Stimulated activated effector memory CD8-positive, alpha-beta T cell treated with anti-CD3 and anti-CD28 coated beads, Interleukin-12 subunit alpha, Interleukin-12 subunit beta, amount 100 ng/mL, for 72 hours (primary cell): Measurements from ENCODE around the gene HIGD2A.
"Not testable (repeated sequence)": the region's sequence is repeated elsewhere in the genome, so short reads cannot be mapped to it uniquely, and the experiment has no call there.

Experiments
- ATAC-seq: fragments of 150-1000 bp; cut with Tn5 transposase; 2 replicates; pipeline ENCODE4 v1.10.0; 2021
- DNase-seq, 2 donors: peaks; one replicate each; pipeline ENCODE4 v3.0.0; 2021 to 2022; ENCODE audit warnings: low spot score in 2 of 2
- H3K27ac Mint-ChIP-seq: one replicate; pipeline ENCODE4 v1.8.0; 2022; ENCODE audit warnings: mild to moderate bottlenecking, mixed read lengths
- H3K36me3 Mint-ChIP-seq: one replicate; pipeline ENCODE4 v1.8.0; 2022; ENCODE audit warnings: mild to moderate bottlenecking, mixed read lengths
- H3K4me1 Mint-ChIP-seq: one replicate; pipeline ENCODE4 v1.8.0; 2022; ENCODE audit warnings: mixed read lengths
- H3K4me3 Mint-ChIP-seq: one replicate; pipeline ENCODE4 v1.8.0; 2022; ENCODE audit warnings: mild to moderate bottlenecking, mixed read lengths
- H3K9me3 Mint-ChIP-seq: one replicate; pipeline ENCODE4 v1.8.0; 2022; ENCODE audit warnings: mixed read lengths

The HIGD2A gene

DNA sequence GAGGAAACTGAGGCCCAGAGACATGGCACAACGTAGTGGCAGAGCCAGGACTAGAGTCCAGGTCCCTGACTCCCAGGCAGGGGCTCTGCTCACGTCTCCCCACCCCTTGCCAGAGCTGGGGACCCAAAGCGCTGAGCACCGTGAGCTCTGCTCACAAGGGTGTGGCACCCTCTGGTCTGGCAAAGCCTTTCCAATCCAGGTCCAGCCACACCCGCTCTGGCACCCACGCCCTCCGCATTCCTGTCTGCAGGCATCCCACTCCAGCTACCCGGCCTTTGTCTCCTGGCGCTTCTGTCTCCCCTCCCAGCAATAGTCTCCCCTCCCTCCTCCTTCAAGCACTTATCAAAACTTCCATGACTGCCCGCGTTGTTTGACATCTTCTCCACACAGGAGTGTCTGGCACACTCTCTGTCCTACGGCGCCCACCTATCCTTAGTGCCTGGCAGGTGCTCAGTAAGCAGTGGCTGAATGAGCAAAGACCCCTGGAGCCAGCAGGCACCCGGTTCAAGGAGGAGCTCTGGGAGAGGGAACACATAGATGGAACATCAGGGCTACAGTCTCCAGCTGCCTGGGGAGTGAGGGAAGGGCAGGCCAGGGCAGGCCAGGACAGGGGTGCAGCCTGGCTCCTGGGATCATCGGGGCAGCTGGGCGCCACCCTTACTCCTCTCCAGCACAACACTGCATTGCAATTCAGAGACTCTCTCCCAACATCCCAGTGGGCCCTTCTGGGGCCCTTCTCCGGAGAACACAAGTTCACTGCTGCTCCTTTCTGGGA is 12.0 kb downstream of the HIGD2A start:
- Mint-ChIP-seq H3K9me3 (no peaks in the 10 kb centered on the region), H3K27ac (no peak overlapping the region), H3K4me3 (no peak overlapping the region), H3K36me3 (peaks cover 10% of the 10 kb centered on the region), H3K4me1 (peaks cover 6% of the 10 kb centered on the region)
- no peak for ATAC-seq
- DNase-seq = no peak

DNA sequence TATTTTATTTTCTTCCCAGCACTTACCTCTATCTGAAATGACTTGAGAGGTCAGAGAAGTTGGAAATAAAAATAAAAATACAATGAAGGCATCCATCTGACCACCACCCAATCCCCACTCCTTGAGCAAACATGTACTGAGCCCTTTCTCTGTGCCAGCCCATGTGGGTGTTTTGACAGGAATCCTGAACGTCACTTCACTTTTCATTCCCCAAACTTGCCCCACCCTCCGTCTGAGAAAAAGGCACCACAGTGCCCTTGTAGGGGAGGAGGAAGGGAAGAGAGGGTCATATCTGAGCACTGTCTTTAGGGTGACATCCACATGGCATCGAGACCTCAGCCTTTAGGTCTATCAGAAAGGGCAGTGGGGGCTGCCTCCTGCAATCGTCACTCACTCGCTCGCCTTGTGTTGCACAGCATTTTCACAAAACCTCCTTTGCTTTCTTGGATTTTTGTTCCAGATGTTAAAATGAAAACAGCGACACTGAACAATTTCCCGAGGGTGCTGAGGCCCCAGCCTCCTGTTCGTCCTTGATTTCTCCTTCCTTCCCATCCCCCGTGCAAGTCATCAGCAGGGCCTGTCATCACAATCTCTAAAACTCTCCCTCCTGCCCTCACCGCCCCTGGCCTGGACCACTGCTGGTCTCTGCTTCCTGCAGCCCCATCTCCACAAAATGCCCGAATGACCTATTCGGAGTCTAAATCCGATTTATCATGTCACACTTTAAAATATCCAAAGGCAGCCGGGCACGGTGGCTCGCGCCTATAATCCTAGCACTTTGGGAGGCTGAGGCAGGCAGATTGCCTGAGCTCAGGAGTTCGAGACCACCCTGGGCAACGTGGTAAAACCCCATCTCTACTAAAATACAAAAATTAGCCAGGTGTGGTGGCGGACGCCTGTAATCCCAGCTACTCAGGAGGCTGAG is 13.0 kb downstream of the HIGD2A start:
- no peak for ATAC-seq
- H3K9me3 Mint-ChIP-seq = no peaks in the 10 kb centered on the region
- H3K4me1 Mint-ChIP-seq = peaks cover 10% of the 10 kb centered on the region
- no peak overlapping the region for H3K27ac Mint-ChIP-seq
- no peak for DNase-seq
- H3K4me3 Mint-ChIP-seq = no peak overlapping the region
- peaks cover 18% of the 10 kb centered on the region for H3K36me3 Mint-ChIP-seq

DNA sequence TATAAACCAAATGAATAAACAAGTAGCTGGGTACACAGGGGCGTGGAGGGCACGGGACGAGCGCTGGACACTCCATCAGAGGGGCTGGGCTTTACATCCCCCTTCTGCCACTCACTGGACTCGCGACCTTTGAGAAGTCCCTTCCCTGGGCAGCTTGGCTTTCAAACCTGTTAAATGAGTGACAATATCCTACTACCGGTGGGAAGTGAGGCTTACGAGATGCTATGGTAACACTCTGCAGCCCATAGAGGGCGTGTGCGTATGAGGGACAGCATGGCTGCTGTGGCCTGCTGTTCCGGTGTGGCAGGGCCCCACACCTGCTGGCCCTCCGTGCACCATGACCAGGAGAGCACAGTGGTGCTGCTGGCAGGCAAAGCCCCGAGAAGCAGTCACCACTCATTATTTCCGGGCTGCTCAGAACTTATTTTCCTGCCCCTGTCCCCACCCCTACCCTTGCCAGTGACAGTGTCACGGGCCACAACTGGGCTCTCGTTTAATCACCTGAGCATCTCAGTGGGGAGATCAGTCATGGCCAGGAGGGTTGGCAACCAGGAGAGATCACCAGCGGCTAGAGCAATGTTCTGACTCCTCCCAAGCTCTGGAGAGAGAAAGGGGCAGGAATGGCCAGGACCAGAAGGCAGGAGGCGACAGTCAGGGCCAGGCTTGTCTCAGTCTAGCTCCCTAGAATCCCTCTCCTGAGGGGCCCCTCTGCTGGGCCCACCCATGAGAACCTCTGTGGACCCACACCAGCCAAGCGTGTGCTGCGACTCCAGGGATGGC is 17.3 kb downstream of the HIGD2A start:
- H3K4me1 Mint-ChIP-seq = peaks cover 14% of the 10 kb centered on the region
- no peak overlapping the region for H3K27ac Mint-ChIP-seq
- no peaks in the 10 kb centered on the region for H3K9me3 Mint-ChIP-seq
- no peak for ATAC-seq
- H3K4me3 Mint-ChIP-seq = no peak overlapping the region
- no peak for DNase-seq
- H3K36me3 Mint-ChIP-seq = peaks cover 42% of the 10 kb centered on the region

- H3K36me3 Mint-ChIP-seq = peaks cover 48% of the 10 kb centered on the region
- no peak overlapping the region for H3K27ac Mint-ChIP-seq
- H3K9me3 Mint-ChIP-seq = no peaks in the 10 kb centered on the region
Measured at GRCh38 chr5:176406436-176407052, 18.0 kb downstream of the HIGD2A start.

GRCh38 chr5:176407456-176408251 is 19.1 kb downstream of the HIGD2A start:
- ATAC-seq (no peak), DNase-seq (no peak)
- H3K36me3 Mint-ChIP-seq = peaks cover 54% of the 10 kb centered on the region
- H3K4me3 Mint-ChIP-seq = no peak overlapping the region
- H3K27ac Mint-ChIP-seq = no peak overlapping the region
- no peaks in the 10 kb centered on the region for H3K9me3 Mint-ChIP-seq
- H3K4me1 Mint-ChIP-seq = peaks cover 26% of the 10 kb centered on the region

More at GRCh38 chr5:176406436-176407052, 18.0 kb downstream of the HIGD2A start:
- DNase-seq (no peak), ATAC-seq (no peak)
- Mint-ChIP-seq H3K4me3 (no peak overlapping the region), H3K4me1 (peaks cover 21% of the 10 kb centered on the region)

DNA sequence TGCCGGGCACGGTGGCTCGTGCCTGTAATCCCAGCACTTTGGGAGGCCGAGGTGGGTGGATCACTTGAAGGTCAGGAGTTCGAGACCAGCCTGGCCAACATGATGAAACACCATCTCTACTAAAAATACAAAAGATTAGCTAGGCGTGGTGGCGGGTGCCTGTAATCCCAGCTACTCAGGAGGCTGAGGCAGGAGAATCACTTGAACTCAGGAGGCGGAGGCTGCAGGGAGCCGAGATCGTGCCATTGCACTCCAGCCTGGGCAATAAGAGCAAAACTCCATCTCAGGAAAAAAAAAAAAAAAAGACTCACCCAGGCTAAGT is 19.7 kb downstream of the HIGD2A start:
- DNase-seq, ATAC-seq, H3K4me3 Mint-ChIP-seq, H3K9me3 Mint-ChIP-seq, H3K27ac Mint-ChIP-seq: not testable (repeated sequence)
- Mint-ChIP-seq H3K4me1 (peaks cover 31% of the 10 kb centered on the region), H3K36me3 (peaks cover 54% of the 10 kb centered on the region)

DNA sequence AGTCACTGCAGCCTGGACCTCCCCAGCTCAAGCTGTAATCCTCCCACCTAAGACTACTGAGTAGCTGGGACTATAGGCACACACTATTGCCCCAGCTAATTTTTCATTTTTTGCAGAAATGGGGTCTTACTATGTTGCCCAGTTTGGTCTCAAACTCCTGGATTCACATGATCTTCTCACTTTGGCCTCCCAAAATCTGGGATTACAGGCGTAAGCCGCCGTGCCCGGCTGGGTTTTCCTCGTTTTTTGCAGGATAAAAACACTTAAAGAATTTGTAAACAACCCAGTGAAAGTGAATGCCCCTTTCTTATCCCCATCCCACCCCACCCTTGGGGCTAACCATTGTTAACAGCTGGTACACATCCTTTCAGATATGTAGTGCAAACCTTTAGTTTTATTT is 20.0 kb downstream of the HIGD2A start:
- Mint-ChIP-seq H3K36me3 (peaks cover 54% of the 10 kb centered on the region), H3K27ac (no peak overlapping the region), H3K4me3 (no peak overlapping the region), H3K9me3 (no peaks in the 10 kb centered on the region), H3K4me1 (peaks cover 31% of the 10 kb centered on the region)
- DNase-seq (no peak), ATAC-seq (no peak)

GRCh38 chr5:176409765-176410164 is 21.2 kb downstream of the HIGD2A start:
- H3K4me3 Mint-ChIP-seq = no peak overlapping the region
- H3K4me1 Mint-ChIP-seq = peaks cover 42% of the 10 kb centered on the region
- H3K36me3 Mint-ChIP-seq = peaks cover 54% of the 10 kb centered on the region
- ATAC-seq = no peak
- no peaks in the 10 kb centered on the region for H3K9me3 Mint-ChIP-seq
- peak overlapping the region; percentile 41 for H3K27ac Mint-ChIP-seq
- DNase-seq = no peak

DNA sequence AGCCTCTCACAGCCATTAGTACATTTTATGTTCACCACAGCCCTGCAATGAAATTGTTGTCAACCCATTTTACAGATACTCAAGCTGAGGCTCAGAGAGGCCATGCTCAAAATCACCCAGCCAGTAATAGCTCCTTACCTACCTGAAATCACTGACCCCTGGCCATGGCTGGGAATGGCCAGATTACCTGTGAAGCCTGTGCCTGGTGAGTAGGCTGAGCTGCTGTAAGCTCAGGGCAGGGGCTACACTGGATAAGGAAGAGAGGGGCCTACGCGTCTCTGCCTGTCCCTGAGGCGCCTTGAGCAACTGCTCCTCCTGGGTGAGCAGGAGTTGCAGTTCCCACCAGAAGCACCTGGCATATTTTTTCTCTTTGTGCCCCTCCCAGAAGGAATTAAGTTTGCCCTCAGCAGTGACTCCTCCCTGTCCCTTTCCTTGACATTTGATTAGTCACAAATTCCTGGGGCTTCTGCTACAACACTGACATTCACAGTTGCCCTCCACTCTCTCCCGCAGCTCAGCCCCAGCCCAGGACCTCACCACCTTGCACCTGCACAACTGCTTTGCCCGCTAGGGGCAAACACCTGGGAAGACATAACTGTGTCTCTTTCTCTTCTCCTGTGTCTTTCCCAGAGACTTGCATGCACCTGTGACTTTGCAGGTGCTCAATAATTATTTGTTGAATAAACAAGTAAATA is 22.1 kb downstream of the HIGD2A start:
- peaks cover 50% of the 10 kb centered on the region for H3K4me1 Mint-ChIP-seq

DNA sequence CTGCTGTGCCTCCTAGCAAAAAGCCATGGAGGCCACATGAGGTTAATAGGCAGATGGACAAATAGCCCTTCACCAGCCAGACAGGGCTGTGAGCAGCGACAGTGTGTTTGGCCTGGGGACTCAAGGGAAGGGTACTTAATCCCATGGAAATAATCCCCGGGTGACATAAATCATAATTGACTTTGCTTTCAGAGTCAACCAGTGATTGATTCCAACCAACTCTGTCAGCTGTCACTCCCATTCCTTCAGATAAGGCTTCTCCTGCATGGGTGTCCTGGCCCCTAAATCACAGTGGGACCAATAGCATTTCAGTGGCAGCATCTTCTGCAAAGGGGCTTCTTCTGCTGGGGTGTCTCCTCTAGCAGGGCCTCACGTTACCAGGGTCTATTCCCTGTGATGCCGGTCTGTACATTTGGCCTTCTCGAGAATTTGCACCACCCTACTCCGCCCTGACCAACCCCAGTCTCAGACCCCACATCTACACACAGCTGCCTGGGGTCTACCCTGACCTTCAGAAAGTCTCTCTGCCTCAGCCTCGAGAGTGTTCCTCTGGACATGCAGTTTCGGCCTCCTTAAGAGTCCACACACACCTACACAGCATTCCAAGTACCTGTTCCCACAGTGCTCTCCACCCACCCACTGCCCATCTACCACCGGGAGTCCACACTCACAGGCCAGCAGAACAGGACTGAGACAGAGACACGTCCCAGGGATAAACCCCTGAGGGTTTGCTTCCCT is 24.1 kb downstream of the HIGD2A start:
- no peak for DNase-seq
- Mint-ChIP-seq H3K36me3 (peaks cover 38% of the 10 kb centered on the region), H3K4me3 (no peak overlapping the region), H3K4me1 (peaks cover 55% of the 10 kb centered on the region), H3K27ac (peak overlapping the region; percentile 26), H3K9me3 (no peaks in the 10 kb centered on the region)
- ATAC-seq = no peak

More for the DNA sequence above, 22.1 kb downstream of the HIGD2A start:
- Mint-ChIP-seq H3K27ac (no peak overlapping the region), H3K36me3 (peaks cover 49% of the 10 kb centered on the region), H3K9me3 (no peaks in the 10 kb centered on the region), H3K4me3 (no peak overlapping the region)
- no peak for ATAC-seq
- no peak for DNase-seq

GRCh38 chr5:176413255-176413565 is 24.7 kb downstream of the HIGD2A start:
- Mint-ChIP-seq H3K36me3 (peaks cover 32% of the 10 kb centered on the region), H3K27ac (peak overlapping the region; percentile 26), H3K4me1 (peaks cover 55% of the 10 kb centered on the region), H3K4me3 (no peak overlapping the region), H3K9me3 (no peaks in the 10 kb centered on the region)
- no peak for DNase-seq
- no peak for ATAC-seq

GRCh38 chr5:176413709-176414191 is 25.2 kb downstream of the HIGD2A start:
- Mint-ChIP-seq H3K36me3 (peaks cover 30% of the 10 kb centered on the region), H3K4me3 (no peak overlapping the region)

DNA sequence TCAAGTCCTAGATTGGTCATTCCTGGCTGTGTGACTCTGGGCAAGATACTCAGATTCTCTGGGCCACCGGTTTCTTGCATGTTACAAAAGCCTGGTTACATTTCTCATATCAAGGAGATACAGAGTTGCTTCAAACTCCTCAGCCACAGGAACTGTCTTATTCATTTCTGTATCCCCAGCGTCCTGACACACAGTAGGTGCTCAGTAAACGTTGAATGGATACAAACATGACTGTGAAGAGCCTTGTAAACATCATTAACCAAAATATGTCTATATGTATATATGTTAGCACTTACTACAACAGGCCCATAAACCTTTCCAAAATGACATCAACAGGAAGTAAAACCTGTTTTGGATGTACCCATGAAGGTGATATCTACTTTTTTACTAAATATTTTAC is 26.2 kb downstream of the HIGD2A start:
- no peak for DNase-seq
- Mint-ChIP-seq H3K4me1 (peaks cover 55% of the 10 kb centered on the region), H3K9me3 (no peaks in the 10 kb centered on the region), H3K36me3 (peaks cover 21% of the 10 kb centered on the region), H3K4me3 (peak overlapping the region; percentile 73), H3K27ac (peak overlapping the region; percentile 84)
- no peak for ATAC-seq

More at GRCh38 chr5:176413709-176414191, 25.2 kb downstream of the HIGD2A start:
- DNase-seq (no peak), ATAC-seq (no peak)
- Mint-ChIP-seq H3K9me3 (no peaks in the 10 kb centered on the region), H3K27ac (peak overlapping the region; percentile 84), H3K4me1 (peaks cover 55% of the 10 kb centered on the region)
